Tibial nerve (tissue), 4 donors: ENCODE results near the gene UBXN4. TPM values are rescaled to one million over a fixed set of nuclear protein-coding genes. Genes with fewer than 3 reads are reported as not detected.
"Not testable (repeated sequence)": the region's sequence is repeated elsewhere in the genome, so short reads cannot be mapped to it uniquely, and the experiment has no call there.

Source experiments
- DNase-seq, 2 donors: peaks; one replicate each; pipeline ENCODE4 v3.0.0-alpha.2; 2019; ENCODE audit warnings: low spot score in 2 of 2
- H3K27ac ChIP-seq, 4 donors: fragments of 200-600 bp; sonication (generic) in 3 of 4; one replicate each; pipeline ENCODE4 v1.5.1; 2017 to 2019; ENCODE audit warnings: mild to moderate bottlenecking in 1 of 4
- H3K27me3 ChIP-seq, 2 donors: fragments of 200-600 bp; sonication (generic) in 1 of 2; one replicate each; pipeline versions ENCODE4 v1.5.1 to v1.6.0; 2017 to 2019
- H3K36me3 ChIP-seq, 3 donors: fragments of 200-600 bp; sonication (generic); one replicate each; pipeline ENCODE4 v1.5.1; 2018 to 2019
- H3K4me1 ChIP-seq, 4 donors: fragments of 200-600 bp; sonication (generic) in 3 of 4; one replicate each; pipeline ENCODE4 v1.5.1; 2017 to 2019
- H3K4me3 ChIP-seq, 4 donors: fragments of 200-600 bp; sonication (generic) in 3 of 4; one replicate each; pipeline ENCODE4 v1.5.1; 2017 to 2019; ENCODE audit warnings: mild to moderate bottlenecking in 1 of 4, moderate library complexity in 1 of 4
- H3K9me3 ChIP-seq, 4 donors: fragments of 200-600 bp; sonication (generic) in 3 of 4; one replicate each; pipeline ENCODE4 v1.5.1; 2017 to 2019
- CTCF ChIP-seq, 5 experiments: fragments of 200-600 bp in 3 of 5; fragments of 450-650 bp in 2 of 5; sonication (generic) in 3 of 5; IDR thresholded peaks; one replicate each; pipeline ENCODE4 v1.5.1; 2016 to 2019; ENCODE audit warnings: antibody characterized with exemption in 5 of 5, mild to moderate bottlenecking in 3 of 5, moderate library complexity in 2 of 5
- EP300 ChIP-seq, 2 donors: sonication (generic); formaldehyde crosslinking; IDR thresholded peaks; one replicate each; pipeline ENCODE4 v1.6.1; 2017; ENCODE audit warnings: antibody characterized with exemption in 2 of 2, mild to moderate bottlenecking in 1 of 2
- POLR2A ChIP-seq, 2 donors: fragments of 450-650 bp; IDR thresholded peaks; one replicate each; pipeline ENCODE4 v1.6.1; 2017; ENCODE audit warnings: antibody characterized with exemption in 2 of 2, mild to moderate bottlenecking in 2 of 2, moderate library complexity in 2 of 2
- WGBS, 2 donors: methylation state at CpG; one replicate each; pipeline ENCODE4 v1.1.5; 2018; 5-methylcytosine and 5-hydroxymethylcytosine counted together
- total RNA-seq, 4 donors: library from RNA; depleted of rRNA; stranded (reverse); fragments of >200 nt; gene quantifications; one replicate each; pipeline ENCODE4 v1.1.0, GENCODE V29; 2016

UBXN4 gene
- total RNA-seq, 4 donors from 2014 or later = 57.6 to 72.0 (median 63.3) TPM

GRCh38 chr2:135786823-135787222 lies 45.2 kb downstream of the UBXN4 start:
- Histone ChIP-seq H3K36me3 (peaks cover 0 to 75% (median 0%) of the 10 kb centered on the region in 3 donors), H3K9me3 (peaks cover 0 to 6% (median 0%) of the 10 kb centered on the region in 4 donors)
- 75 to 94% methylated on average over 5 of the region's 5 CpGs for WGBS, 2 donors

DNA sequence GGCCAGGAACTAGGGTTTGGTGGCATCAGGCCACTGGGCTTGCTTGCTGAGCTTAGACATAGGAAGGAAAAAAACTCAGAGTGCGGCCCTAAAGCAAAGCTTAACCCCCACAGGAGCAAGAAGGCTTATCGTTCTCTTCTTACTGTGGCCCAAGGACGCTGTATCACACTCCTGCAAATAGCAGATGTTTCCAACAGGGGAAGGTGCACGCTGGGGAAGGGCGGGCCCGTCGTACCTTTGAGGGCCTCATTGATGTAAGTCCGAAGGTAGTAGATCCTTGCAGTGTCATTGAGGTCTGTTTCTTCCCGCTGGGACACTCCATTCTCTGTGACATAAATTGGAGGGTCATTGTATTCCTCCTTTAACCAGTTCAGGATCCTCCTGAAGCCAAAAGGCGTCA lies 48.8 kb downstream of the UBXN4 start:
- Histone ChIP-seq H3K27ac (no peak overlapping the region), H3K4me3 (no peak overlapping the region), H3K36me3 (peaks cover 0 to 39% (median 0%) of the 10 kb centered on the region in 3 donors), H3K4me1 (no peaks in the 10 kb centered on the region), H3K27me3 (no peaks in the 10 kb centered on the region), H3K9me3 (peaks cover 0 to 16% (median 0%) of the 10 kb centered on the region in 4 donors)
- no peak for DNase-seq
- no peak for TF ChIP-seq CTCF (IDR thresholded peaks at IDR 0.05)
- TF ChIP-seq EP300 (IDR thresholded peaks at IDR 0.05) = no peak
- no peak for TF ChIP-seq POLR2A (IDR thresholded peaks at IDR 0.05)
- WGBS, 2 donors = 94 to 95% methylated on average over 10 of the region's 10 CpGs

More at GRCh38 chr2:135786823-135787222, 45.2 kb downstream of the UBXN4 start:
- H3K4me1 ChIP-seq = no peaks in the 10 kb centered on the region
- no peak for TF ChIP-seq POLR2A (IDR thresholded peaks at IDR 0.05)
- TF ChIP-seq EP300 (IDR thresholded peaks at IDR 0.05) = no peak
- TF ChIP-seq CTCF (IDR thresholded peaks at IDR 0.05) = no peak
- no peak for DNase-seq
- H3K27ac ChIP-seq = no peak overlapping the region
- H3K27me3 ChIP-seq = no peaks in the 10 kb centered on the region
- no peak overlapping the region for H3K4me3 ChIP-seq

DNA sequence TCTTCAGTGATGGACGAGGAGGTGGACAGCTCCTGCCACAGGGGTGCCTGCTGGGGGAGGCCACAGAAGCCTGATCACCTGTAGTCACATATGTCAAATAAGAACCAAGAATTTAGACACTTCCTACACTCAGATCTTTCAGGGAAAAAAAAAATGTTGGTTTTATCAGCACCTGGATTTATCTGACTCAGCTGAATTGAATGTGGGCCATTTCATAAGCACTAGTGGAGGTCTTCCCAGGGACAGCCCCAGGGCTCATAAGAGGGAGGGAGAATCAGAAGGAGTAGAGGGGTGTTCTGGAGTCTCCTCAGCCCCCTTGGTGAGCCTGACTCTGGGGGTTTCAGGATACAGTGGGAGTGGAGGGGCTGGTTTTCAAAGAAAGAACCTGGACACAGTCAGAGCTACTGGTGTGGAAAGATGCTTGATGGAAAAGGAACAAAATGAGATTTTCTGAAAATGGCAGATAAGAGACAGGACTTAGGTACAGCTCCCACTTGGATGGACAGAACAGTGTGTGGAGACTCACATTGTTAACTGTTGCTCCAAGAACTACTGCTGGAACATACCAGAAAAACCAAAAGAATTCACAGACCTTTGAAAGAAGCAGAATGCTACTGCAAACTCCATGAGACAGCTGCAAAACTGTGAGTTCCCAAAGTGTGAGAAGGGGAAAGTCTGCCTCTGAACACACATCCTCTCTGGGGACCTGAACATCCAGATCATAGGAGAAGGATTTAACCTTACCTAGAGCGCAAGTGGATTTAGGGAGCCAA lies 49.9 kb downstream of the UBXN4 start:
- TF ChIP-seq POLR2A (IDR thresholded peaks at IDR 0.05) = no peak
- no peak for TF ChIP-seq CTCF (IDR thresholded peaks at IDR 0.05)
- no peak for TF ChIP-seq EP300 (IDR thresholded peaks at IDR 0.05)
- Histone ChIP-seq H3K36me3 (peaks cover 0 to 29% (median 0%) of the 10 kb centered on the region in 3 donors), H3K4me3 (no peak overlapping the region), H3K4me1 (no peaks in the 10 kb centered on the region), H3K9me3 (peaks cover 0 to 11% (median 0%) of the 10 kb centered on the region in 4 donors), H3K27me3 (no peaks in the 10 kb centered on the region), H3K27ac (no peak overlapping the region)
- DNase-seq = no peak
- 78 to 96% methylated on average over 2 of the region's 2 CpGs for WGBS, 2 donors

DNA sequence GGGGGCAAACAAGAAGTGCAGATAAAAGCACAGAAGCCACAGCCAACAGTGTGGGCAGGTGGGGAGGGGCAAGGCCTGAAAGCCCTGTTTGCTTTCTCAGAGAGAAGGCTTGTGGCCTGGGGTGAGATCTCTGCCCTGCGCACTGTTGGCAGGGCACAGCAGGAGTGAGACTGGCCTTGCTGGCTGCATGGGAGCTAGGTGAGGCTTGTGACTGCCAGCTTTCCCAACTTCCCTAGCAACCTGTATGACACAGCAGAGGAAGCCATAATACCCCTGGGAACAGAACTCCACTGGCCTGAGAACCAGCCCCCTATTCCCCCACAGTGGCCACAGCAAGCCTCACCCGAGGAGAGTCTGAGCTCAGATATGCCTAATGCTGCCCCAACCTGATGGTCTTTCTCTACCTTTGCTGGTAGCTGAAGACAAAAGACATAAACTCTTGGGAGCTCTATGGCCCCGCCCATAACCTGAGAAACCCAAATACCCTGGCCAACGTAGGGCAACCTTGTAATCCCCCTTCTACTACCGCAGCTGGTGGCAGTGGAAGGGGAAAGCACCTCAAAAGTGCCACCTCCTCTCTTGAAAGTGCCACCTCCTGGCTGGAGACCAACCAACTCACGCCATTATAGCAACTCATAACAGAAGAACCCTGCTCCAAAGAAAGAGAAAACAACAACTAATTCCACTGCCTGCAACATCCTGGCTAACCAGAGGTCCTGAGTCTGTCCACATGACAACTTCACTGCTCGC lies 50.9 kb downstream of the UBXN4 start:
- Histone ChIP-seq H3K36me3 (peaks cover 0 to 19% (median 0%) of the 10 kb centered on the region in 3 donors), H3K9me3 (peaks cover 0 to 11% (median 0%) of the 10 kb centered on the region in 4 donors), H3K4me3 (no peak overlapping the region), H3K27ac (no peak overlapping the region), H3K27me3 (no peaks in the 10 kb centered on the region), H3K4me1 (no peaks in the 10 kb centered on the region)
- WGBS, 2 donors = 80 to 82% methylated on average over 7 of the region's 7 CpGs
- DNase-seq = no peak
- TF ChIP-seq CTCF (IDR thresholded peaks at IDR 0.05) = no peak

- H3K4me3 ChIP-seq, H3K4me1 ChIP-seq, H3K27me3 ChIP-seq, H3K36me3 ChIP-seq, H3K27ac ChIP-seq, DNase-seq: not testable (repeated sequence)
- H3K9me3 ChIP-seq = peaks cover 0 to 20% (median 0%) of the 10 kb centered on the region in 4 donors
- 75 to 80% methylated on average over 4 of the region's 4 CpGs for WGBS, 2 donors
Observed at GRCh38 chr2:135795641-135796040, 54.0 kb downstream of the UBXN4 start.
